Keratinocyte (primary cell): ENCODE results near the gene CRLF3.
"Not testable (repeated sequence)": the region's sequence is repeated elsewhere in the genome, so short reads cannot be mapped to it uniquely, and the experiment has no call there.

ENCODE experiments used
- CTCF ChIP-seq, 3 experiments: IDR thresholded peaks in 1 of 3; conservative IDR thresholded peaks in 1 of 3; optimal IDR thresholded peaks in 1 of 3; 2 replicates in 2 of 3; 3 replicates in 1 of 3; pipeline versions ENCODE3 to v1.5.1; 2011; ENCODE audit warnings: low read length in 3 of 3, mild to moderate bottlenecking in 3 of 3, moderate library complexity in 2 of 3, control low read depth in 1 of 3, inconsistent platforms in 1 of 3; ENCODE audit not compliant: insufficient read depth in 2 of 3; ENCODE audit errors: extremely low read depth in 1 of 3
- EZH2 ChIP-seq: IDR thresholded peaks from one replicate; pipeline ENCODE4 v1.6.1; 2012; ENCODE audit warnings: inconsistent platforms, mild to moderate bottlenecking, low read length, moderate library complexity

DNA sequence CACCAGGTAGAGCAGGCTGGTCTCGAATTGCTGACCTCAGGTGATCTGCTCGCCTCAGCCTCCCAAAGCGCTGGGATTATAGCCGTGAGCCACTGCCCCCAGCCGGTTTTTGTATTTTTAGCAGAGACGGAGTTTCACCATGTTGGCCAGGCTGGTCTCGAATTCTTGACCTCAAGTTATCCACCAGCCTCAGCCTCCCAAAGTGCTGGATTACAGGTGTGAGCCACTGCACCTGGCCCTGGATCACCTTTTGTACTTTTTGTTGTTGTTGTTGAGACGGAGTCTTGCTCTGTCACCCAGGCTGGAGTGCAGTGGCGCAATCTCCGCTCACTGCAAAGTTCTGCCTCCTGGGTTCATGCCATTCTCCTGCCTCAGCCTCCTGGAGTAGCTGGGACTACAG is 71.2 kb downstream of the CRLF3 start:
- TF ChIP-seq CTCF (optimal IDR thresholded peaks at IDR 0.05 in 1 of 3, IDR thresholded peaks at IDR 0.05 in 1 of 3, conservative IDR thresholded peaks at IDR 0.05 in 1 of 3; ENCODE audit: extremely low read depth in 1 of 3, insufficient read depth in 2 of 3, low read length in 3 of 3); EZH2: not testable (repeated sequence)
